ENCODE measurements around the gene SCN7A.

The SCN7A gene

DNA sequence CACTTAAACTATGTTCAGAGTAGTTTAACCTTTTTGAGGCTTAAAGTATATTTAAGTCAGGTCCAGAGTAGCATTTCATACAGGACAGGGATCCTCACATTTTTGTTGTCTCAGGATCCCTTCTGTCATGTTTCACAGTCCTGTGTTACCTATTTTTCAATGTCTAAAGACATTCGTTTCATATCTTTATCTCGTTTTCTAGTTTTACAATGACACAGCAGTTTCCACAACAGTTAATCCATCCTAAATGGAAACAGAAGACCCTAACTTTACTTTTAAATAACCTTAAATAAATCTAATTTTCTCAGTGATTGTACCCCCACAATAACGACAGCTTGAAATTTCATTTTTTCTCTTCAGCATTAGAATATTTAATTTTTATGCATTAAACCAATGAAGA, 101.0 kb downstream of the SCN7A start:
- TF ChIP-seq SIN3A (IDR thresholded peaks at IDR 0.05; ENCODE audit: borderline replicate concordance, insufficient read depth, low read length) (no peak), FOXP2 (optimal IDR thresholded peaks at IDR 0.05; ENCODE audit: borderline replicate concordance, extremely low read depth, extremely low read length, insufficient read depth) (no peak), TAF1 (IDR thresholded peaks at IDR 0.05; ENCODE audit: borderline replicate concordance, insufficient read depth, low read length) (no peak), POLR2AphosphoS5 (IDR thresholded peaks at IDR 0.05; ENCODE audit: low read depth, low read length) (no peak)
- TF ChIP-seq, protein P1, sequence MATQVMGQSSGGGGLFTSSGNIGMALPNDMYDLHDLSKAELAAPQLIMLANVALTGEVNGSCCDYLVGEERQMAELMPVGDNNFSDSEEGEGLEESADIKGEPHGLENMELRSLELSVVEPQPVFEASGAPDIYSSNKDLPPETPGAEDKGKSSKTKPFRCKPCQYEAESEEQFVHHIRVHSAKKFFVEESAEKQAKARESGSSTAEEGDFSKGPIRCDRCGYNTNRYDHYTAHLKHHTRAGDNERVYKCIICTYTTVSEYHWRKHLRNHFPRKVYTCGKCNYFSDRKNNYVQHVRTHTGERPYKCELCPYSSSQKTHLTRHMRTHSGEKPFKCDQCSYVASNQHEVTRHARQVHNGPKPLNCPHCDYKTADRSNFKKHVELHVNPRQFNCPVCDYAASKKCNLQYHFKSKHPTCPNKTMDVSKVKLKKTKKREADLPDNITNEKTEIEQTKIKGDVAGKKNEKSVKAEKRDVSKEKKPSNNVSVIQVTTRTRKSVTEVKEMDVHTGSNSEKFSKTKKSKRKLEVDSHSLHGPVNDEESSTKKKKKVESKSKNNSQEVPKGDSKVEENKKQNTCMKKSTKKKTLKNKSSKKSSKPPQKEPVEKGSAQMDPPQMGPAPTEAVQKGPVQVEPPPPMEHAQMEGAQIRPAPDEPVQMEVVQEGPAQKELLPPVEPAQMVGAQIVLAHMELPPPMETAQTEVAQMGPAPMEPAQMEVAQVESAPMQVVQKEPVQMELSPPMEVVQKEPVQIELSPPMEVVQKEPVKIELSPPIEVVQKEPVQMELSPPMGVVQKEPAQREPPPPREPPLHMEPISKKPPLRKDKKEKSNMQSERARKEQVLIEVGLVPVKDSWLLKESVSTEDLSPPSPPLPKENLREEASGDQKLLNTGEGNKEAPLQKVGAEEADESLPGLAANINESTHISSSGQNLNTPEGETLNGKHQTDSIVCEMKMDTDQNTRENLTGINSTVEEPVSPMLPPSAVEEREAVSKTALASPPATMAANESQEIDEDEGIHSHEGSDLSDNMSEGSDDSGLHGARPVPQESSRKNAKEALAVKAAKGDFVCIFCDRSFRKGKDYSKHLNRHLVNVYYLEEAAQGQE (IDR thresholded peaks at IDR 0.05; ENCODE audit: insufficient read depth in 1 of 2, low read depth in 2 of 2, low read length in 2 of 2), result no peak

DNA sequence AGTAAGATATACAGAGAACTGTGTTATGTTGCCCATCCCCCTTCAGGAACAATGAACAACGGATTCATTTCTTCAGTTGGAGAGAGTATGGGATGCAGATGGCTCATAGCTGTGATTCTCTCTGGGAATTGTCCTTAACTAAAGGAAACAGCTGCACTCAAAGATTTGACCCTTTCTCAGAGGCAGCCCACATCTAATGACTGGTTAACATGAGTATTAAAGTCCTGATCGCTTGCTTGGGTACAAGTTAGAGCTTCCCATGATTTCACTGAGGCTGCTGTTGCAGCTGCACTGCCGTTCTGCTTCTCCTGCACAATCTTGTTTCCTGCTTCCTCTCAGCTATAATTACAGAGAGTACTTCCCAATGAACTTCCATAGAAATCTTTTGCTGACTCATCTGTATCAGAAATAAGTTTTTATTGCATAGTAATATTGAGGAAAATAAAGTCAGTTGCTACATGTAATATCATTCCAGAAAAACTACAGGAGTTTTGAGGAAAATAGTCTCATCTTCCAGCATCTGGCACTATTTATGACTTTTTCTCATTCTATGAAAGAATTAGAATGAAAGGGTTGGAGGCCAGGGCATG, 105.5 kb downstream of the SCN7A start:
- TF ChIP-seq POLR2AphosphoS5 (IDR thresholded peaks at IDR 0.05; ENCODE audit: low read depth, low read length) (no peak), FOXP2 (optimal IDR thresholded peaks at IDR 0.05; ENCODE audit: borderline replicate concordance, extremely low read depth, extremely low read length, insufficient read depth) (no peak), TAF1 (IDR thresholded peaks at IDR 0.05; ENCODE audit: borderline replicate concordance, insufficient read depth, low read length) (no peak)

DNA sequence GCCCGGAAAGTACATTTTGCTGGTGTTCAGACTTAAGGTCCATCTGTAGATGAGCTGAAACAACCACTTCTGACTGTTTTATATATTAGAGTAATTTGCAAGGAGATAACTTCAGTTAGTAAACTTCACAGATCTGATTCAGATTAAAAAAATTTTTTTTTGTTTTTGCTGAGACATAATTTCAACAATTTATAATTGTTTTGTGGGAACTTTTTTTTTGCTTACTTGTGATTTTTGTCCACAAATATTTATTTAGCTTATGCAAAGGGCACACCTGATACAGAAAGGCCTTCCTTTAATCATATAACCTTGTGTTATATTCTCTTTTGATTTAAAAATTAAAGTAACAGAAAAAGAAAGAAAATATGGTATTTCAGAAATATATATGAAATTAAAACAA, 108.7 kb downstream of the SCN7A start:
- TF ChIP-seq SIN3A (IDR thresholded peaks at IDR 0.05; ENCODE audit: borderline replicate concordance, insufficient read depth, low read length) (no peak), TAF1 (IDR thresholded peaks at IDR 0.05; ENCODE audit: borderline replicate concordance, insufficient read depth, low read length) (no peak), FOXP2 (optimal IDR thresholded peaks at IDR 0.05; ENCODE audit: borderline replicate concordance, extremely low read depth, extremely low read length, insufficient read depth) (no peak), POLR2AphosphoS5 (IDR thresholded peaks at IDR 0.05; ENCODE audit: low read depth, low read length) (no peak)
- TF ChIP-seq, protein P1 (IDR thresholded peaks at IDR 0.05; ENCODE audit: insufficient read depth in 1 of 2, low read depth in 2 of 2, low read length in 2 of 2), result no peak

DNA sequence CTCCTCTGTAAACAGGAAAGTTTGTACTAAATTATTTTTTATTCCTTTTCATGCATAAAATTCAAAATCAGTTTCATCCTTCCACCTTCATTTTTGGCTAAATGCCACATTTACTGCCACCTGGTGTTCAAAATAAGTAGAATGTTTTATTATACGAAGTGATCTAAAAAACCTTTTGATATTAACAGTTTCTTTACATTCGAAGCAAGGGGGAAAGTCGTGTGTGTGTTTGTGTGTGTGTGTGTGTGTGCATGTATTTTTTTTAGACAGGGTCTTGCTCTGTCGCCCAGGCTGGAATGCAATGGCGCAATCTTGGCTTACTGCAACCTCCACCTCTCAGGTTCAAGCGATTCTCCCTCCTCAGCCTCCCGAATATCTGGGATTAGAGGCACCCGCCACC, 109.3 kb downstream of the SCN7A start:
- no peak for TF ChIP-seq POLR2AphosphoS5 (IDR thresholded peaks at IDR 0.05; ENCODE audit: low read depth, low read length)
- no peak for TF ChIP-seq SIN3A (IDR thresholded peaks at IDR 0.05; ENCODE audit: borderline replicate concordance, insufficient read depth, low read length)
- no peak for TF ChIP-seq FOXP2 (optimal IDR thresholded peaks at IDR 0.05; ENCODE audit: borderline replicate concordance, extremely low read depth, extremely low read length, insufficient read depth)
- no peak for TF ChIP-seq TAF1 (IDR thresholded peaks at IDR 0.05; ENCODE audit: borderline replicate concordance, insufficient read depth, low read length)
- TF ChIP-seq, protein P1 (IDR thresholded peaks at IDR 0.05; ENCODE audit: insufficient read depth in 1 of 2, low read depth in 2 of 2, low read length in 2 of 2), result no peak

DNA sequence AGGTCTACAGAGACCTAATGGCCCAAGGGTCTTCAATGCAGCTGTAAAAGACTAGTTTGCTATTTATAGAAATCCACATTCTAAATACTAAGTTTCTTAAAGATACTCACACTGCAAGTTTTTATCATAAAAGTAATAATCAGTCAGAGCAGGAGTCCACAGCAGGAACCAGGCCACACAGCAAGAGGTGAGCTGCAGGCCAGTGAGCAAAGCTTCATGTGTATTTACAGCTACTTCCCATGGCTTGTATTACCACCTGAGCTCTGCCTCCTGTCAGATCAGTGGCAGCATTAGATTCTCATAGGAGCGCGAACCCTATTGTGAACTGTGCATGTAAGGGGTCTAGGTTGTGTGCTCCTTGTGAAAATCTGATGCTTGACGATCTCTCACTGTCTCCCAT, 111.6 kb downstream of the SCN7A start:
- TF ChIP-seq, protein P1 (IDR thresholded peaks at IDR 0.05; ENCODE audit: insufficient read depth in 1 of 2, low read depth in 2 of 2, low read length in 2 of 2), result no peak
- TF ChIP-seq SIN3A (IDR thresholded peaks at IDR 0.05; ENCODE audit: borderline replicate concordance, insufficient read depth, low read length) (no peak), POLR2AphosphoS5 (IDR thresholded peaks at IDR 0.05; ENCODE audit: low read depth, low read length) (no peak), FOXP2 (optimal IDR thresholded peaks at IDR 0.05; ENCODE audit: borderline replicate concordance, extremely low read depth, extremely low read length, insufficient read depth) (no peak), TAF1 (IDR thresholded peaks at IDR 0.05; ENCODE audit: borderline replicate concordance, insufficient read depth, low read length) (no peak)

Data from PFSK-1 (cell line).